H9 (cell line): ENCODE data around the gene GALNT17. TPM values are rescaled to one million over a fixed set of nuclear protein-coding genes. Genes with fewer than 3 reads are reported as not detected.

Experiments used
- DNase-seq: peaks from one replicate; pipeline ENCODE4 v3.0.0-alpha.2; 2017
- H2AFZ ChIP-seq: one replicate; pipeline ENCODE4 v1.6.1; 2013; ENCODE audit warnings: mild to moderate bottlenecking, low read length, control low read depth, moderate library complexity
- H2AK5ac ChIP-seq: 2 replicates; pipeline ENCODE4 v1.6.1; 2013; ENCODE audit warnings: low read length, control low read depth, mixed read lengths; ENCODE audit not compliant: insufficient read length
- H2BK120ac ChIP-seq: one replicate; pipeline ENCODE4 v1.6.1; 2013; ENCODE audit warnings: low read depth, mild to moderate bottlenecking, low read length, control low read depth, inconsistent platforms; ENCODE audit not compliant: poor library complexity, severe bottlenecking
- H2BK12ac ChIP-seq: 2 replicates; pipeline ENCODE4 v1.6.1; 2013; ENCODE audit warnings: low read length, control low read depth, mixed read lengths, low read depth; ENCODE audit not compliant: insufficient read length
- H2BK15ac ChIP-seq: 2 replicates; pipeline ENCODE4 v1.6.1; 2013; ENCODE audit warnings: low read depth, low read length, control low read depth
- H2BK20ac ChIP-seq: one replicate; pipeline ENCODE4 v1.6.1; 2013; ENCODE audit warnings: low read depth, mild to moderate bottlenecking, low read length, control low read depth, inconsistent platforms; ENCODE audit not compliant: poor library complexity, severe bottlenecking
- H2BK5ac ChIP-seq: 2 replicates; pipeline ENCODE4 v1.6.1; 2013; ENCODE audit warnings: low read length, control low read depth, mixed read lengths; ENCODE audit not compliant: insufficient read length
- H3K14ac ChIP-seq: 2 replicates; pipeline ENCODE4 v1.6.1; 2013; ENCODE audit warnings: low read length, control low read depth; ENCODE audit not compliant: insufficient read depth
- H3K18ac ChIP-seq: 2 replicates; pipeline ENCODE4 v1.6.1; 2013; ENCODE audit warnings: low read depth, mild to moderate bottlenecking, mixed read lengths, low read length, control low read depth; ENCODE audit not compliant: insufficient read length
- H3K23ac ChIP-seq: 2 replicates; pipeline ENCODE4 v1.6.1; 2013; ENCODE audit warnings: low read length, control low read depth, mixed read lengths, low read depth; ENCODE audit not compliant: insufficient read length
- H3K23me2 ChIP-seq: 2 replicates; pipeline ENCODE4 v1.6.1; 2013; ENCODE audit warnings: low read depth, mild to moderate bottlenecking, mixed read lengths, low read length, control low read depth; ENCODE audit not compliant: insufficient read length, poor library complexity, severe bottlenecking
- H3K27ac ChIP-seq: 2 replicates; pipeline ENCODE4 v1.5.1; 2013; ENCODE audit warnings: low read length, control low read depth, mixed read lengths, low read depth; ENCODE audit not compliant: insufficient read length
- H3K27me3 ChIP-seq: 2 replicates; pipeline ENCODE4 v1.6.1; 2013; ENCODE audit warnings: low read length, control low read depth, inconsistent platforms; ENCODE audit not compliant: insufficient read depth
- H3K4ac ChIP-seq: 2 replicates; pipeline ENCODE4 v1.6.1; 2013; ENCODE audit warnings: low read depth, mild to moderate bottlenecking, control low read depth, inconsistent platforms, low read length, moderate library complexity
- H3K4me1 ChIP-seq: 2 replicates; pipeline ENCODE4 v1.6.1; 2013; ENCODE audit warnings: low read length, control low read depth, inconsistent platforms; ENCODE audit not compliant: insufficient read depth
- H3K4me2 ChIP-seq: 2 replicates; pipeline ENCODE4 v1.6.1; 2013; ENCODE audit warnings: low read length, control low read depth, mixed read lengths; ENCODE audit not compliant: insufficient read length, insufficient read depth
- H3K56ac ChIP-seq: 2 replicates; pipeline ENCODE4 v1.6.1; 2013; ENCODE audit warnings: low read depth, mild to moderate bottlenecking, mixed read lengths, low read length, control low read depth; ENCODE audit not compliant: insufficient read length
- H3K79me1 ChIP-seq: 2 replicates; pipeline ENCODE4 v1.6.1; 2013; ENCODE audit warnings: low read depth, mild to moderate bottlenecking, moderate library complexity, low read length, control low read depth, inconsistent platforms; ENCODE audit not compliant: insufficient read depth, poor library complexity, severe bottlenecking
- H3K79me2 ChIP-seq: 2 replicates; pipeline ENCODE4 v1.6.1; 2013; ENCODE audit warnings: low read length, control low read depth, inconsistent platforms; ENCODE audit not compliant: insufficient read depth
- H3K9ac ChIP-seq: 2 replicates; pipeline ENCODE4 v1.6.1; 2013; ENCODE audit warnings: low read length, control low read depth, mixed read lengths; ENCODE audit not compliant: insufficient read length; ENCODE audit errors: extremely low read depth
- H3K9me3 ChIP-seq: one replicate; pipeline ENCODE4 v1.6.1; 2013; ENCODE audit warnings: low read depth, low read length, inconsistent platforms; ENCODE audit not compliant: control insufficient read depth
- H3T11ph ChIP-seq: one replicate; pipeline ENCODE4 v1.6.1; 2013; ENCODE audit warnings: mild to moderate bottlenecking, low read length, control low read depth, inconsistent platforms
- H4K20me1 ChIP-seq: one replicate; pipeline ENCODE4 v1.6.1; 2013; ENCODE audit not compliant: control insufficient read depth, insufficient read length, insufficient read depth
- H4K5ac ChIP-seq: 2 replicates; pipeline ENCODE4 v1.6.1; 2013; ENCODE audit warnings: low read depth, mild to moderate bottlenecking, mixed read lengths, low read length, control low read depth; ENCODE audit not compliant: insufficient read length
- H4K8ac ChIP-seq: replicated peaks from 2 replicates; pipeline ENCODE4 v1.6.1; 2013; ENCODE audit warnings: low read length, control low read depth, mixed read lengths, low read depth; ENCODE audit not compliant: insufficient read length
- H4K91ac ChIP-seq: 2 replicates; pipeline ENCODE4 v1.6.1; 2013; ENCODE audit warnings: low read depth, mild to moderate bottlenecking, moderate library complexity, mixed read lengths, low read length, control low read depth; ENCODE audit not compliant: insufficient read length
- H3K27ac Mint-ChIP-seq, 3 experiments: 2 replicates in 2 of 3; 3 replicates in 1 of 3; pipeline ENCODE4 v1.8.0; 2020 to 2021; ENCODE audit warnings: mixed read lengths in 3 of 3, mild to moderate bottlenecking in 1 of 3, moderate library complexity in 1 of 3
- H3K27me3 Mint-ChIP-seq: 2 replicates; pipeline ENCODE4 v1.8.0; 2021; ENCODE audit warnings: low read depth, mild to moderate bottlenecking, moderate library complexity, mixed read lengths
- H3K36me3 Mint-ChIP-seq, 3 experiments: 2 replicates in 2 of 3; 3 replicates in 1 of 3; pipeline ENCODE4 v1.8.0; 2020 to 2021; ENCODE audit warnings: low read depth in 3 of 3, mixed read lengths in 3 of 3; ENCODE audit not compliant: insufficient read depth in 1 of 3
- H3K4me1 Mint-ChIP-seq, 2 experiments: 2 replicates each; pipeline ENCODE4 v1.8.0; 2020; ENCODE audit warnings: mixed read lengths in 2 of 2
- H3K4me3 Mint-ChIP-seq, 2 experiments: 2 replicates in 1 of 2; 3 replicates in 1 of 2; pipeline ENCODE4 v1.8.0; 2020 to 2021; ENCODE audit warnings: mild to moderate bottlenecking in 2 of 2, mixed read lengths in 2 of 2, moderate library complexity in 1 of 2
- H3K9me3 Mint-ChIP-seq, 2 experiments: 2 replicates in 1 of 2; 3 replicates in 1 of 2; pipeline ENCODE4 v1.8.0; 2020; ENCODE audit warnings: mild to moderate bottlenecking in 2 of 2, mixed read lengths in 2 of 2, moderate library complexity in 1 of 2
- CTCF ChIP-seq: fragments of 200-600 bp; sonication (generic); conservative IDR thresholded peaks from 3 replicates; pipeline ENCODE4 v1.8.0; 2021; ENCODE audit warnings: antibody characterized with exemption, mild to moderate bottlenecking
- WGBS: extraction: QIAGEN DNeasy Blood & Tissue Kit; methylation state at CpG from one replicate; pipeline ENCODE4 v1.1.7; 2013; ENCODE audit warnings: missing lambda C conversion rate, low lambda C conversion rate, mixed read lengths; ENCODE audit not compliant: insufficient read length; ENCODE audit errors: extremely low coverage; 5-methylcytosine and 5-hydroxymethylcytosine counted together
- total RNA-seq: library from RNA; stranded (reverse); gene quantifications from 2 replicates; pipeline ENCODE4 v1.2.1, GENCODE V29; 2021

GALNT17 gene
- total RNA-seq, 1 experiment from 2014 or later, result 43.2 TPM

- H2BK12ac ChIP-seq, result no peak overlapping the region
- H3K56ac ChIP-seq, result no peak overlapping the region
- no peak overlapping the region for H3K4me2 ChIP-seq
- no peaks in the 10 kb centered on the region for H3K23me2 ChIP-seq
- Mint-ChIP-seq H3K9me3 (peaks cover 2 to 5% of the 10 kb centered on the region in 2 experiments; a peak in 4 of 5 replicates), H3K4me3 (no peak overlapping the region), H3K27ac (0 out of 7 replicates have a peak overlapping the region, but pooled peaks of 1 of the 3 experiments have one; percentile 5), H3K36me3 (peaks cover 0 to 15% (median 8%) of the 10 kb centered on the region in 3 experiments; a peak in 6 of 7 replicates), H3K27me3 (no peaks in the 10 kb centered on the region; the same call in 1 of the 2 replicates), H3K4me1 (peaks cover 3% of the 10 kb centered on the region in 2 experiments)
- H3K79me1 ChIP-seq, result no peaks in the 10 kb centered on the region
- no peak overlapping the region for H3K18ac ChIP-seq
- no CpG with 5 or more reads among the region's 7 CpGs for WGBS
- H2AK5ac ChIP-seq, result no peak overlapping the region
- no peak overlapping the region for H2BK5ac ChIP-seq
- H3K27me3 ChIP-seq, result no peaks in the 10 kb centered on the region
- no peak overlapping the region for H3K27ac ChIP-seq
- H4K20me1 ChIP-seq, result no peaks in the 10 kb centered on the region
- no peak overlapping the region for H4K5ac ChIP-seq
- H3K4me1 ChIP-seq, result no peaks in the 10 kb centered on the region; the same call in 1 of the 2 replicates
- H2AFZ ChIP-seq, result no peak overlapping the region
- H2BK120ac ChIP-seq, result no peak overlapping the region
- H3K9ac ChIP-seq, result no peak overlapping the region
- TF ChIP-seq CTCF, result no peak
- H4K91ac ChIP-seq, result no peak overlapping the region
- H3K4ac ChIP-seq, result no peak overlapping the region
- H3K23ac ChIP-seq, result no peak overlapping the region
- H3K9me3 ChIP-seq, result no peaks in the 10 kb centered on the region
- no peaks in the 10 kb centered on the region for H3K79me2 ChIP-seq
- no peak overlapping the region for H3K14ac ChIP-seq
- no peak overlapping the region for H2BK15ac ChIP-seq
- DNase-seq, result no peak
- no peak overlapping the region for H4K8ac ChIP-seq
- H2BK20ac ChIP-seq, result no peak overlapping the region
- no peak overlapping the region for H3T11ph ChIP-seq
These were observed 591.9 kb downstream of the GALNT17 start for GRCh38 chr7:71723859-71724258.
